NCI-H526 treated with DMSO at 0.1 percent for 48 hours (cell line): Measurements from ENCODE around the gene ANKLE1.
"Not testable (repeated sequence)": the region's sequence is repeated elsewhere in the genome, so short reads cannot be mapped to it uniquely, and the experiment has no call there.

Experiments
- DNase-seq: peaks from one replicate; lab custom pipeline; 2025; lab: John Stamatoyannopoulos, UW

The ANKLE1 gene

DNA sequence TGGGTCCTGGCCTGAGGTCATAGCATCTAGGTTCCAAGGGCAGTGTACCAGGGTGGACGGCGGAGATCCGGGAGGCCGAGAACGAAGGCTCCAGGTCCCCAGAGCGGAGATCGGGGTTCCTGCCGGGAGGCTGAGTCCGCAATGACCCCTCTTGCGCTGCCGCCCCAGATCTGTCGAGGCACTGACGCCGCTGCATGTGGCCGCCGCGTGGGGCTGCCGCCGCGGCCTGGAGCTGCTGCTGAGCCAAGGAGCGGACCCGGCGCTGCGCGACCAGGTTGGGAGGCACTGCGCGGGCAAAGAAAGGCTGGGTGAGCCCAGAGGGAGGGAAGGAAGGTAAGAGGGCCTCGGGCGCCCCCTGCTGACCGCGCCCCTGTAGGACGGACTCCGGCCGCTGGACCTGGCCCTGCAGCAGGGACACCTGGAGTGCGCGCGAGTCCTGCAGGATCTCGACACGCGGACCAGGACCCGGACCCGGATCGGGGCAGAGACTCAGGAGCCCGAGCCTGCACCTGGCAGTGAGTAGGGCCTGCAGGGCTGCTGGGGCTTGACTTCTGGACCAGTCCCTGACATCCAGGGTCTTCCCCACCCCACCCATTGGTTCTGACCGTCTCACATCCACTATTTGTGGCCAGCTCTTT, 906 bp downstream of the ANKLE1 start:
- DNase-seq = peak; percentile 54

GRCh38 chr19:17283504-17283996, 1.8 kb downstream of the ANKLE1 start:
- DNase-seq = no peak

DNA sequence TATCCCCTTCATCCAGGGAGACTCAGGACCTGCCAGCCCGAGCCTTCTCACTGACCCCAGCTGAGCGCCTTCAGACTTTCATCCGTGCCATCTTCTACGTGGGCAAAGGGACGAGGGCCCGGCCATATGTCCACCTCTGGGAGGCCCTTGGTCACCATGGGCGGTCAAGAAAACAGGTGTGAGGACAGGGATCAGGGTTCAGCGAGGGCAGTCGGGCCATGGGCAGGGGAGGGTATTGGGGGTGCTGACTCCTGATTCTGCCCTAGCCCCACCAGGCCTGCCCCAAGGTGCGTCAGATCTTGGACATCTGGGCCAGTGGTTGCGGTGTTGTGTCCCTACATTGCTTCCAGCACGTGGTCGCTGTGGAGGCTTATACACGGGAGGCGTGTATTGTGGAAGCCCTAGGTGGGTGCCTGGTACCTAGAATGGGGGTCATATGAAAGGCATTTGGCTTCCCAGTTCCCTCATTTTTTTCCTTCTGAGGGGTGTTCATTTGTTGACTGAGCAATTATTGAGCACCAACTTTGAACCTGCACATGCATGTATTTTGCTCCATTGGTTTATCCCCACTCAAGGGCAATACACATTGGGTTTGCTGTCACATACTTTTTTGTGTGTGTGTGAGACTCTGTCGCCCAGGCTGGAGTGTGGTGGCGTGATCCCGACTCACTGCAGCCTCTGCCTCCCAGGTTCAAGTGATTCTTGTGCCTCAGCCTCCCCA, 3.9 kb downstream of the ANKLE1 start:
- DNase-seq = no peak

- DNase-seq = no peak
Measured at GRCh38 chr19:17286263-17286662, 4.6 kb downstream of the ANKLE1 start.

DNA sequence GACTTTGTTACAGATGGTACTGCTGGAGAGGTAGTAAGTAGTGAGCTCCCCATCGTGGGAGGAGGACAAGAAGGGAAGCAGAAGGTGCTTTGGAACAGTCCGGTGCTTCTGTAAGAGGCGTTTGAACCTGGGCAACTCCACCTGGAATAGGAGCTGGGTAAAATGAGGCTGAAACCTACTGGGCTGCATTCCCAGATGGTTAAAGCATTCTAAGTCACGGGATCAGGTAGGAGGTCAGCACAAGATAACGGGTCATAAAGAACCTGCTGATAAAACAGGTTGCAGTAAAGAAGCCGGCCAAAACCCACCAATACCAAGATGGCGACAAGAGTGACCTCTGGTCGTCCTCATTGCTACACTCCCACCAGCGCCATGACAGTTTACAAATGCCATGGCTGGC, 5.1 kb downstream of the ANKLE1 start:
- DNase-seq = no peak

DNA sequence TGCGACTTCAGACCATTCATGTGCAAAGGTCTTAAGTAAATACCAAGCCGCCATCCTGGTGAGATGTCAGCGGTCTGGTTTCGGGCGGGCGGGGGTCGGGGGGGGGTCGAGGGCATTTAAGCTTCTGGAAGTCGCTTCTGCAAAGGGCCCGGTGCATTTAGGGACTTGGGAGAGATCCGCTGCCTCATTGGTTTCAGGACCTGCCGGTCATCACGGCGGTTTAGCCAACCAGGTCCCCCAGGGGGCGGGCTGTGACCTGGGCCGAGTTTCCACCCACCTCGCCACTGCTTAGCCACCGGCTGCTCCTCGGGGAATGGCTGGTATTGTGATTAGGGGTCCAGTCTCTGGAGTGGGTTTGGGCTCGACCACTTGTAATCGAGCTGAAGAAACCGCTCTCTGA, 7.8 kb downstream of the ANKLE1 start:
- peak; percentile 2 for DNase-seq

DNA sequence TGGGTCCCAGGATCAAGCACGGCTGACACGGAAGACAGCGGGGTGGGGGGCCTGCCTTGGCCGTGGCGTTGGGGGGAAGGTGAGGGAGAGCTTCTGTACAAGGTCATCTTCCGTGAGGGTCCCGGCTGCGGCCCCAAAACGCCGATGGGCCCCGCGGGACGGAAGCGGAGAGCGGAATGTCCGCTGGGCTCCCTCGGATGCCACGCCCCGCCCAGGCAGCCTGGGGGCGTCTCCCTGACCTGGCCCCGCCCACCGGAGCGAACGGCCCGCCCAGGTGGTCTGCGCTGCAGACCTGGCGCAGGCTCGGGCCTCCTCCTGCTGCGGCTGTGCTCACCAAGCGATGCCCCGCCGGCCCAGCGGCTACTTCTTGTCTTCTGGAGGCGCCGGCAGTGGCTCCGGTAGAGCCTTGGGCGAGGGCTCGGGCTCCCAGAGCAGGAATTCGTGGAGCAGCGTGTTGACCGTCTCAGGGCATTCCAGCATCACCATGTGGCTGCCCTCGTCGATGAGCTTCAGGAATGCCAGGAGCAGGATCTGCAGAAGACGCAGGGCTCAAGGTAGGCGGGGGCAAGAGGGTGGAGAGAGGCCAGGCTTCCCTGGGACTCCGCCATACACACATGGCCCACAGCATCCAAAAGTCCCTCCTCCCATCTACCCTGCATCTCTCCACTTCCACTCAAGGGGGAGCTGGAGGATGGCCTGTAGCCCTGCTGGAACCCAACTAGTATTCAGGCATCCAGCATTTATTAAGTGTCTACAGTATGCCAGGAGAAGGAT, 10.8 kb downstream of the ANKLE1 start:
- DNase-seq = peak; percentile 40

DNA sequence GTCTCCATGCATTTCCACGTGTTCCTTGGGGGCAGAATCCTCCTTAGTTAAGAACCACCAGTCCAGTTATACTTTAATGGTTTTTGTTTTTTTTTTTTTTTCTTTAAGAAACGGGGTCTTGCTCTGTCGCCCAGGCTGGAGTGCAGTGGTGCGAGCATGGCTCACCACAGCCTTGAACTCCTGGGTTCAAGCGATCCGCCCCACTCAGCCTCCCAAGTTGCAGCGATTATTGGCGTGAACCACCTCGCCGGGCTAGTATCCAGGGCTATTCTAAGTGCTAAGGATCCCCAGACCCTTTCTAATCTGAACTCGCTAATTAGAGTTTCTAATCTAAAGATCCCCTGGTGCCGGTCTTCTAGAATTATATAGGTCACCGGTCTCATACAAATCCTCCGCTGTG, 11.9 kb downstream of the ANKLE1 start:
- no peak for DNase-seq

GRCh38 chr19:17294051-17294891, 12.6 kb downstream of the ANKLE1 start:
- DNase-seq = no peak

- not testable (repeated sequence) for DNase-seq
Measured at GRCh38 chr19:17295551-17295950, 13.8 kb downstream of the ANKLE1 start.

DNA sequence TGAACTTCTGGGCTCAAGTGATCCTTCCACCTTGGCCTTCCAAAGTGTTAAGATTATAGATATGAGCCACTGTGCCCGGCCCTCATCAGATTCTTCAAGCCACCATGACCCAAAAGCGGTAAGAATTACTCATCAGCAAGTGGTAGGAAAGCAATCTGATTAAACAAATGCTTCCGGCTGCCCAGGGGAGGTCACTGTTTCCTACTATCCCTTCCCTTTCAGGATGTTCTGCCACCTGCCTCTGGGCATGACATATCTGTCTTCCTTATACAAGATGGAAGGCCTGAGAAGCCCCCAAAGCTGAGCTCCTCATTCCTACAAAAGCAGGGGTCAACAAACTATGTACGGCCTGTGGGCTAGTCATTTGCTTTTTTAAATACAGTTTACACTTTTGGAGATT, 14.6 kb downstream of the ANKLE1 start:
- no peak for DNase-seq

DNA sequence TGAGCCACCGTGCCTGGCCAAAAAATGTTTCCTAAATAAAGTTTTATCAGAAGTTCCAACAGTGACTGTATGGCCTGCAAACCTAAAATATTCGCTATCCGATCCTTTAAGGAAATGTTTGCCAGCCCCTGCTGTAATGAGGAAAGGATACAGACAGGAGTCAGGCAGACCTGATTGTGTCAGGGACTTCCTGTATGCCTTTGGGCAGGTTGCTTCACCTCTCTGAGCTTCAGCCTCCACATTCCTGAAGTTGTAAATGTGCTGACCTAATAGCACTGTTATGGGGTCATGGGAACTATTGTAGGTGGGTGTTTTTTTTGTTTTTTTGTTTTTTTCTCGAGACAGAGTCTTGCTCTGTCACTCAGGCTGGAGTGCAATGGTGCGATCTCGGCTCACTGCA, 15.3 kb downstream of the ANKLE1 start:
- DNase-seq = no peak

DNA sequence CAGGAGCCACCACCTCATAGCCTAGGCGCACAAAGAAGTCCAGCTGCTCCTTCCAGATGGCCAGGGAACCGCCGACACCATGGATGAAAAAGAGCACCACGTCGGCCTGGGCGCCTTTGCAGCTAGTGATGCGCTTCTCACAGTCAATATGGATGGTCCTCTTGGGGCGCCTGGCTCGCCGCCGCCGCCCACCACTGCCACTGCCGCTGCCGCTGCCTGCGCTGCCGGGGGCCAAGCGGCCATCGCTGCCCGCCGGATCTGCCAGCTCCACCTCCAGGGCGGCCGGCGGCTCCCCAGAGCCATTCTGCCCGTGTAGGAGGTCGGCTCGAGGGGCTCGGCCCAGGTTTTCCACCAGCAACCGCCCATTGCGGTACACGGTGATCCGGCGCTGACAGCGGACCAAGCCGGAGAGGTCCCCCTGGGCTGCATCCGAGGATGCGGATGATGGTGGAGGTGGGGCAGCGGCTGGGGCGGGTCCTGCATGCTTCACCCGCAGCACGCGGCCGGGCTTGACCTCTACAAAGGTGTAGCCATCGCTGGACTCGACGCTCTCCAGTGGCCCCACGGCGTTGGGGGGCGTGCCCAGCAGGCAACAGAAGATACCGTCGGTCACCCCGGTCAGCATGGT, 19.4 kb downstream of the ANKLE1 start:
- no peak for DNase-seq

GRCh38 chr19:17302391-17303166, 20.9 kb downstream of the ANKLE1 start:
- DNase-seq = peak; percentile 42

- DNase-seq = peak; percentile 48
Measured at GRCh38 chr19:17303167-17303939, 21.7 kb downstream of the ANKLE1 start, which contains the start of gene ABHD8. Gene ABHD8, minus strand, starts transcription at chr19:17303425. Its CDS starts 1,809 bp downstream, at chr19:17301616.

- DNase-seq = no peak
Measured at GRCh38 chr19:17303940-17304267, 22.2 kb downstream of the ANKLE1 start.

- DNase-seq = no peak
Measured at GRCh38 chr19:17304386-17305215, 22.9 kb downstream of the ANKLE1 start.

- DNase-seq = no peak
Measured at GRCh38 chr19:17305216-17305516, 23.5 kb downstream of the ANKLE1 start.
